GM18511 (cell line): ENCODE results near the gene ROR2.

Source experiments
- ATAC-seq: cut with Tn5 transposase; IDR thresholded peaks from one replicate; pipeline ENCODE4 v1.9.1; 2021; ENCODE audit warnings: mild to moderate bottlenecking, moderate library complexity; ENCODE audit not compliant: unreplicated experiment

The ROR2 gene

GRCh38 chr9:91948597-91949391 lies 1.2 kb downstream of the ROR2 start:
- no peak for ATAC-seq

GRCh38 chr9:91948101-91948596 lies 1.9 kb downstream of the ROR2 start:
- no peak for ATAC-seq

GRCh38 chr9:91946653-91947488 lies 3.2 kb downstream of the ROR2 start:
- no peak for ATAC-seq

- ATAC-seq = no peak
These were observed 3.8 kb downstream of the ROR2 start for GRCh38 chr9:91946196-91946595.

GRCh38 chr9:91945277-91946085 lies 4.5 kb downstream of the ROR2 start:
- no peak for ATAC-seq

GRCh38 chr9:91944711-91945110 lies 5.3 kb downstream of the ROR2 start:
- no peak for ATAC-seq

- ATAC-seq = no peak
These were observed 6.3 kb downstream of the ROR2 start for GRCh38 chr9:91943478-91944470.

GRCh38 chr9:91942201-91942600 lies 7.8 kb downstream of the ROR2 start:
- no peak for ATAC-seq

- no peak for ATAC-seq
These were observed 10.1 kb downstream of the ROR2 start for GRCh38 chr9:91939978-91940377.

- no peak for ATAC-seq
These were observed 12.3 kb downstream of the ROR2 start for GRCh38 chr9:91937727-91938126.

GRCh38 chr9:91937056-91937455 lies 13.0 kb downstream of the ROR2 start:
- ATAC-seq = no peak

GRCh38 chr9:91935805-91936514 lies 14.1 kb downstream of the ROR2 start:
- no peak for ATAC-seq

- no peak for ATAC-seq
These were observed 14.8 kb downstream of the ROR2 start for GRCh38 chr9:91935066-91935749.

GRCh38 chr9:91934654-91935053 lies 15.4 kb downstream of the ROR2 start:
- ATAC-seq = no peak

- ATAC-seq = no peak
These were observed 16.3 kb downstream of the ROR2 start for GRCh38 chr9:91933556-91934352.

GRCh38 chr9:91930475-91930874 lies 19.6 kb downstream of the ROR2 start:
- ATAC-seq = no peak

GRCh38 chr9:91929331-91929730 lies 20.7 kb downstream of the ROR2 start:
- no peak for ATAC-seq
